Endothelial cell of umbilical vein (primary cell): ENCODE data around the gene GPR157. TPM values are rescaled to one million over a fixed set of nuclear protein-coding genes. Genes with fewer than 3 reads are reported as not detected.

Experiments used
- BruUV-seq: library from RNA; stranded (reverse); fragments of 400-500 nt; replicated peaks from 2 replicates; lab custom pipeline; 2021; lab: Mats Ljungman, UMichigan
- CTCF ChIA-PET: fragments of 300-600, 350-600 bp; sonication (Branson Sonifier 250); formaldehyde crosslinking; loops from one replicate; lab custom pipeline; 2021; ENCODE audit warnings: antibody characterized with exemption, inconsistent platforms; lab: Charles Lee
- POLR2A ChIA-PET: fragments of 300-600, 350-600 bp; sonication (Branson Sonifier 250); formaldehyde crosslinking; loops from one replicate; lab custom pipeline; 2021; ENCODE audit warnings: antibody characterized with exemption, inconsistent platforms; lab: Charles Lee
- DNase-seq: peaks from one replicate; pipeline ENCODE4 v3.0.0-alpha.2; 2011; ENCODE audit warnings: low read depth, low spot score
- FAIRE-seq: peaks from 2 replicates; lab custom pipeline; 2011; peaks lifted over from hg19 to GRCh38; lab: Jason Lieb, UNC
- H2AFZ ChIP-seq: 2 replicates; pipeline ENCODE4 v1.6.0; 2012; ENCODE audit warnings: low read depth, low read length, control low read depth, inconsistent platforms
- H3K27ac ChIP-seq: 2 replicates; pipeline ENCODE4 v1.5.1; 2011; ENCODE audit warnings: low read depth, mild to moderate bottlenecking, control low read depth, low read length, moderate library complexity; ENCODE audit not compliant: insufficient read depth
- H3K27me3 ChIP-seq, 2 experiments: 2 replicates each; pipeline versions ENCODE4 v1.6.0 to v1.6.1; 2011; ENCODE audit warnings: low read length in 2 of 2, mixed read lengths in 1 of 2; ENCODE audit not compliant: control insufficient read depth in 2 of 2, insufficient read depth in 2 of 2
- H3K36me3 ChIP-seq, 2 experiments: 2 replicates in 1 of 2; 3 replicates in 1 of 2; pipeline ENCODE4 v1.5.1; 2011; ENCODE audit warnings: low read length in 2 of 2, mild to moderate bottlenecking in 1 of 2, moderate library complexity in 1 of 2; ENCODE audit not compliant: control insufficient read depth in 2 of 2, insufficient read depth in 2 of 2; ENCODE audit errors: extremely low read depth in 1 of 2
- H3K4me1 ChIP-seq: 3 replicates; pipeline ENCODE4 v1.5.1; 2011; ENCODE audit warnings: mild to moderate bottlenecking, low read length; ENCODE audit not compliant: control insufficient read depth, insufficient read depth; ENCODE audit errors: extremely low read depth
- H3K4me2 ChIP-seq: 2 replicates; pipeline ENCODE4 v1.6.1; 2011; ENCODE audit warnings: low read length, control low read depth, mixed read lengths; ENCODE audit not compliant: insufficient read depth
- H3K4me3 ChIP-seq, 3 experiments: fragments of 200-600 bp in 1 of 3; sonication (generic), shearing (Covaris generic) in 1 of 3; replicated peaks in 1 of 3; 2 replicates each; pipeline ENCODE4 v1.5.1; 2011 to 2016; ENCODE audit warnings: control low read depth in 3 of 3, low read length in 3 of 3, mild to moderate bottlenecking in 2 of 3, inconsistent platforms in 1 of 3, low read depth in 1 of 3, moderate library complexity in 1 of 3; ENCODE audit not compliant: insufficient read depth in 1 of 3
- H3K79me2 ChIP-seq: 2 replicates; pipeline ENCODE4 v1.6.0; 2012; ENCODE audit warnings: low read length, inconsistent platforms; ENCODE audit not compliant: control insufficient read depth, insufficient read depth
- H3K9ac ChIP-seq: replicated peaks from 2 replicates; pipeline ENCODE3; 2011; ENCODE audit warnings: low read length, control low read depth; ENCODE audit not compliant: insufficient read depth; ENCODE audit errors: extremely low read depth
- H3K9me1 ChIP-seq: replicated peaks from 3 replicates; pipeline ENCODE4 v1.6.0; 2011; ENCODE audit warnings: mild to moderate bottlenecking, low read length; ENCODE audit not compliant: control insufficient read depth, insufficient read depth; ENCODE audit errors: extremely low read depth
- H3K9me3 ChIP-seq: replicated peaks from 2 replicates; pipeline ENCODE4 v1.5.1; 2012; ENCODE audit warnings: low read length, inconsistent platforms; ENCODE audit not compliant: control insufficient read depth, insufficient read depth
- H4K20me1 ChIP-seq: replicated peaks from 2 replicates; pipeline ENCODE3; 2011; ENCODE audit warnings: mild to moderate bottlenecking, low read length; ENCODE audit not compliant: control insufficient read depth, insufficient read depth; ENCODE audit errors: extremely low read depth
- CTCF ChIP-seq, 2 donors: IDR thresholded peaks; 1 replicate in 1 of 2; 2 replicates in 1 of 2; pipeline ENCODE4 v1.5.1; 2011; ENCODE audit warnings: low read length in 2 of 2, mild to moderate bottlenecking in 2 of 2, moderate library complexity in 2 of 2, control low read depth in 1 of 2, inconsistent platforms in 1 of 2, low read depth in 1 of 2; ENCODE audit not compliant: insufficient read depth in 1 of 2; ENCODE audit errors: extremely low read depth in 1 of 2
- EZH2 ChIP-seq: IDR thresholded peaks from 2 replicates; pipeline ENCODE4 v1.6.1; 2012; ENCODE audit warnings: borderline replicate concordance, low read depth, mild to moderate bottlenecking, moderate library complexity, low read length, inconsistent platforms; ENCODE audit not compliant: severe bottlenecking
- FOS ChIP-seq: IDR thresholded peaks from 2 replicates; pipeline ENCODE4 v1.6.1; 2011; ENCODE audit warnings: mild to moderate bottlenecking, low read length, moderate library complexity, borderline replicate concordance; ENCODE audit not compliant: insufficient read depth
- GATA2 ChIP-seq: IDR thresholded peaks from 2 replicates; pipeline ENCODE4 v1.7.0; 2011; ENCODE audit warnings: low read depth, mild to moderate bottlenecking, moderate library complexity, mixed read lengths, low read length; ENCODE audit not compliant: insufficient read length, insufficient read depth
- JUN ChIP-seq: IDR thresholded peaks from 2 replicates; pipeline ENCODE4 v1.6.1; 2011; ENCODE audit warnings: borderline replicate concordance, low read depth; ENCODE audit not compliant: insufficient read length, insufficient read depth
- MAX ChIP-seq: IDR thresholded peaks from 2 replicates; pipeline ENCODE4 v1.6.1; 2011; ENCODE audit not compliant: insufficient read depth, insufficient read length
- MYC ChIP-seq: IDR thresholded peaks from one replicate; pipeline ENCODE4 v1.6.1; 2011; ENCODE audit warnings: mild to moderate bottlenecking, low read depth, low read length
- POLR2A ChIP-seq: IDR thresholded peaks from 2 replicates; pipeline ENCODE4 v1.6.1; 2012; ENCODE audit warnings: low read depth, mild to moderate bottlenecking, control low read depth, low read length
- POLR2AphosphoS5 ChIP-seq: IDR thresholded peaks from 2 replicates; pipeline ENCODE4 v1.6.1; 2012; ENCODE audit warnings: low read depth, mild to moderate bottlenecking, control low read depth, low read length, moderate library complexity; ENCODE audit not compliant: insufficient read depth
- dilution Hi-C: fragments of 300-500 bp; cut with MboI; formaldehyde crosslinking; loops from one replicate; pipeline ENCODE4 v1.15.0; 2019; ENCODE audit warnings: low sequenced_read_pairs; ENCODE audit not compliant: extremely low pct_ligation_motif_present
- intact Hi-C: fragments of 100-400 bp; cut with micrococcal nuclease; formaldehyde crosslinking; loops from one replicate; pipeline ENCODE4 v1.10.0; 2022
- polyA plus RNA-seq, 4 experiments: library from polyadenylated mRNA; depleted of rRNA in 3 of 4; stranded (reverse) in 3 of 4; unstranded in 1 of 4; fragments of >200 nt; gene quantifications; 2 replicates each; pipeline versions ENCODE4 v1.2.1 to v1.2.3, GENCODE V29; 2011 to 2012; ENCODE audit warnings: missing spikeins in 1 of 4
- total RNA-seq: library from RNA; stranded (reverse); gene quantifications from 2 replicates; pipeline ENCODE4 v1.2.3, GENCODE V29; 2021

GPR157 gene
- total and polyA plus RNA-seq, 2 donors (not counting 3 experiments of a cell fraction or from before 2014, with no cell fraction given), result 1.0 to 6.5 TPM

- Histone ChIP-seq H4K20me1 (no peaks in the 10 kb centered on the region), H3K9me1 (no peaks in the 10 kb centered on the region), H3K4me3 (no peak overlapping the region), H3K36me3 (no peaks in the 10 kb centered on the region), H3K27me3 (no peaks in the 10 kb centered on the region), H2AFZ (no peak overlapping the region), H3K27ac (no peak overlapping the region), H3K79me2 (no peaks in the 10 kb centered on the region), H3K4me2 (no peak overlapping the region), H3K9ac (no peak overlapping the region), H3K9me3 (no peaks in the 10 kb centered on the region), H3K4me1 (no peaks in the 10 kb centered on the region)
- no peak for DNase-seq
- dilution Hi-C loops, result no loop called here
- FAIRE-seq, result no peak
- TF ChIP-seq MAX, result no peak
- TF ChIP-seq GATA2, result no peak
- no peak for TF ChIP-seq CTCF (IDR thresholded peaks at IDR 0.05; ENCODE audit: extremely low read depth in 1 of 2, insufficient read depth in 1 of 2, low read depth in 1 of 2, low read length in 2 of 2)
- TF ChIP-seq MYC, result no peak
- TF ChIP-seq POLR2AphosphoS5, result no peak
- no peak for TF ChIP-seq EZH2
- TF ChIP-seq FOS, result no peak
- no peak for TF ChIP-seq POLR2A
- no peak for TF ChIP-seq JUN
- POLR2A ChIA-PET, result interaction anchor here (0.6 kb wide), 1 partner anchor 37 kb away, joined by 3 read pairs; no protein-coding TSS in a partner anchor
- BruUV-seq, result no TSS peak
- intact Hi-C loops, result loop anchor here (1.0 kb wide), 3 partner anchors 90 to 182 kb away; no protein-coding TSS in a partner anchor
- CTCF ChIA-PET, result interaction anchor here (0.6 to 7.9 kb wide), 9 partner anchors 10 to 185 kb away, joined by 3 to 137 read pairs (median 5); no protein-coding TSS in a partner anchor
Observed at GRCh38 chr1:9100471-9101043, 28.3 kb downstream of the GPR157 start.
